ENCODE results near the gene NFASC. TPM values are rescaled to one million over a fixed set of nuclear protein-coding genes. Genes with fewer than 3 reads are reported as not detected.

The NFASC gene
- total and polyA plus RNA-seq, 4 experiments from 2014 or later, result not detected

DNA sequence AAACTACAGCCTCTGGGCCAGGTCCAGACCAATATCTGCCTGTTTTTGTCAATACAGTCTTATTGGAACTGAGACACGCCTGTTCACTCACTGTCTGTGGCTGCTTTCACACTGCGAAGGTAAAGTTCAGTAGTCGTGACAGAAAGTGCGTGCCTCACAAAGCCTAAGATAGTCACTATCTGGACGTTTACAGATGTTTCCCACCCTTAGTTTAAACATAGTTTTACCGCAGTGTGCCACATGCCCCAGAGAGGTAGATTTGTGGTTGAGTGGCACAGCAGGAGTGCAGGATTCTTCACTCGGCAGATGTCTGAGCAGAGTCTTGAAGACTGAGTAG lies 61.9 kb downstream of the NFASC start:
- Mint-ChIP-seq H3K4me3 (no peak overlapping the region), H3K27ac (no peak overlapping the region), H3K4me1 (no peaks in the 10 kb centered on the region), H3K9me3 (no peaks in the 10 kb centered on the region), H3K36me3 (no peaks in the 10 kb centered on the region), H3K27me3 (peaks cover 4 to 7% of the 10 kb centered on the region in 2 donors)
- Histone ChIP-seq H3K4me3 (ENCODE audit: low read length in 2 of 2) (no peak overlapping the region), H3K36me3 (ENCODE audit: insufficient read depth, low read length) (no peaks in the 10 kb centered on the region), H3K27ac (ENCODE audit: low read depth, low read length) (no peak overlapping the region), H3K27me3 (ENCODE audit: insufficient read depth, low read length) (no peaks in the 10 kb centered on the region), H3K4me1 (ENCODE audit: insufficient read depth, low read length) (no peaks in the 10 kb centered on the region), H3K9me3 (ENCODE audit: control insufficient read depth in 1 of 2, low read length in 2 of 2) (no peaks in the 10 kb centered on the region)
- no peak for DNase-seq
- intact Hi-C loops (cut with micrococcal nuclease), result no loop called here
- ChIA-PET POLR2A (ENCODE audit: partially characterized antibody) (no interaction called here), CTCF (ENCODE audit: partially characterized antibody) (no interaction called here)

GRCh38 chr1:204935155-204935554 lies 64.5 kb downstream of the NFASC start:
- Histone ChIP-seq H3K27ac (ENCODE audit: low read depth, low read length) (no peak overlapping the region), H3K4me1 (ENCODE audit: insufficient read depth, low read length) (no peaks in the 10 kb centered on the region), H3K27me3 (ENCODE audit: insufficient read depth, low read length) (no peaks in the 10 kb centered on the region), H3K9me3 (ENCODE audit: control insufficient read depth in 1 of 2, low read length in 2 of 2) (no peaks in the 10 kb centered on the region), H3K36me3 (ENCODE audit: insufficient read depth, low read length) (no peaks in the 10 kb centered on the region), H3K4me3 (ENCODE audit: low read length in 2 of 2) (no peak overlapping the region)
- DNase-seq, result no peak
- Mint-ChIP-seq H3K36me3 (no peaks in the 10 kb centered on the region), H3K27me3 (peaks cover 7 to 10% of the 10 kb centered on the region in 2 donors), H3K4me3 (no peak overlapping the region), H3K9me3 (no peaks in the 10 kb centered on the region), H3K4me1 (no peaks in the 10 kb centered on the region), H3K27ac (no peak overlapping the region)
- CTCF ChIA-PET (ENCODE audit: partially characterized antibody), result no interaction called here
- intact Hi-C loops (cut with micrococcal nuclease), result no loop called here
- POLR2A ChIA-PET (ENCODE audit: partially characterized antibody), result no interaction called here

DNA sequence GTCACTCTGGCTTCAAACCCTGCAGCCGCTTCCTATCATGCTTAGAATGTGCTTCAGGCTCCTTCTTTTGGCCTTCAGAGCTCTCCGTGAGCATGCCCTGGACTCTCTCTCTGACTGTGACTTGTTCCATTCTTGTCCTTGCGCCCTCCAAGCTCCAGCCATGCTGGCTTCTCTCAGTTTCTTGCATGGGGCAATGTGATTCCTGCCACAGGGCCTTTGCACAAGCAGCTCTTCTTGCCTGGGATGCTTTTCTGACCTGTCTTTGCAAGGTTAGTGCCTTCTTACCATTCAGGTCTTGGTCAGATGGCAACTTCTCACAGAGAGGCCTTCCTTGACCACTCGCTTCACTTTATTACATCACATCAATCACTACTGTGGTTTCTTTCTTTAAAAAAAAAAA lies 66.1 kb downstream of the NFASC start:
- no peak overlapping the region for H3K4me3 ChIP-seq (ENCODE audit: low read length in 2 of 2)
- Mint-ChIP-seq H3K27ac (no peak overlapping the region), H3K4me3 (no peak overlapping the region), H3K9me3 (no peaks in the 10 kb centered on the region), H3K4me1 (no peaks in the 10 kb centered on the region), H3K36me3 (no peaks in the 10 kb centered on the region), H3K27me3 (peaks cover 7 to 10% of the 10 kb centered on the region in 2 donors)
- no peaks in the 10 kb centered on the region for H3K9me3 ChIP-seq (ENCODE audit: control insufficient read depth in 1 of 2, low read length in 2 of 2)
- H3K36me3 ChIP-seq (ENCODE audit: insufficient read depth, low read length), result no peaks in the 10 kb centered on the region
- intact Hi-C loops (cut with micrococcal nuclease), result no loop called here
- no peak overlapping the region for H3K27ac ChIP-seq (ENCODE audit: low read depth, low read length)
- CTCF ChIA-PET (ENCODE audit: partially characterized antibody), result no interaction called here
- POLR2A ChIA-PET (ENCODE audit: partially characterized antibody), result no interaction called here
- H3K4me1 ChIP-seq (ENCODE audit: insufficient read depth, low read length), result no peaks in the 10 kb centered on the region
- H3K27me3 ChIP-seq (ENCODE audit: insufficient read depth, low read length), result no peaks in the 10 kb centered on the region
- DNase-seq, result no peak

GRCh38 chr1:204937901-204938300 lies 67.2 kb downstream of the NFASC start:
- peaks cover 7 to 10% of the 10 kb centered on the region in 2 donors for H3K27me3 Mint-ChIP-seq
- no peaks in the 10 kb centered on the region for H3K4me1 ChIP-seq (ENCODE audit: insufficient read depth, low read length)
- H3K27me3 ChIP-seq (ENCODE audit: insufficient read depth, low read length), result no peaks in the 10 kb centered on the region
- no peak overlapping the region for H3K27ac Mint-ChIP-seq
- DNase-seq, result no peak
- no peaks in the 10 kb centered on the region for H3K36me3 ChIP-seq (ENCODE audit: insufficient read depth, low read length)
- H3K4me1 Mint-ChIP-seq, result no peaks in the 10 kb centered on the region
- no peaks in the 10 kb centered on the region for H3K9me3 ChIP-seq (ENCODE audit: control insufficient read depth in 1 of 2, low read length in 2 of 2)
- no peak overlapping the region for H3K27ac ChIP-seq (ENCODE audit: low read depth, low read length)
- intact Hi-C loops (cut with micrococcal nuclease), result no loop called here
- no peaks in the 10 kb centered on the region for H3K9me3 Mint-ChIP-seq
- CTCF ChIA-PET (ENCODE audit: partially characterized antibody), result no interaction called here
- no peak overlapping the region for H3K4me3 ChIP-seq (ENCODE audit: low read length in 2 of 2)
- no peaks in the 10 kb centered on the region for H3K36me3 Mint-ChIP-seq
- no peak overlapping the region for H3K4me3 Mint-ChIP-seq
- POLR2A ChIA-PET (ENCODE audit: partially characterized antibody), result no interaction called here

GRCh38 chr1:204940591-204940990 lies 69.9 kb downstream of the NFASC start:
- H3K36me3 Mint-ChIP-seq, result no peaks in the 10 kb centered on the region
- intact Hi-C loops (cut with micrococcal nuclease), result no loop called here
- no peak overlapping the region for H3K4me3 Mint-ChIP-seq
- H3K9me3 Mint-ChIP-seq, result no peaks in the 10 kb centered on the region
- ChIA-PET CTCF (ENCODE audit: partially characterized antibody) (interaction anchor here (1.1 to 1.5 kb wide), 2 partner anchors 11 to 12 kb away, joined by 3 to 6 read pairs; no protein-coding TSS in a partner anchor), POLR2A (ENCODE audit: partially characterized antibody) (no interaction called here)
- Histone ChIP-seq H3K27ac (ENCODE audit: low read depth, low read length) (no peak overlapping the region), H3K27me3 (ENCODE audit: insufficient read depth, low read length) (no peaks in the 10 kb centered on the region), H3K36me3 (ENCODE audit: insufficient read depth, low read length) (no peaks in the 10 kb centered on the region), H3K4me3 (ENCODE audit: low read length in 2 of 2) (no peak overlapping the region), H3K4me1 (ENCODE audit: insufficient read depth, low read length) (no peaks in the 10 kb centered on the region), H3K9me3 (ENCODE audit: control insufficient read depth in 1 of 2, low read length in 2 of 2) (no peaks in the 10 kb centered on the region)
- H3K4me1 Mint-ChIP-seq, result no peaks in the 10 kb centered on the region
- no peak for DNase-seq
- H3K27me3 Mint-ChIP-seq, result peaks cover 7 to 23% of the 10 kb centered on the region in 2 donors
- H3K27ac Mint-ChIP-seq, result no peak overlapping the region

DNA sequence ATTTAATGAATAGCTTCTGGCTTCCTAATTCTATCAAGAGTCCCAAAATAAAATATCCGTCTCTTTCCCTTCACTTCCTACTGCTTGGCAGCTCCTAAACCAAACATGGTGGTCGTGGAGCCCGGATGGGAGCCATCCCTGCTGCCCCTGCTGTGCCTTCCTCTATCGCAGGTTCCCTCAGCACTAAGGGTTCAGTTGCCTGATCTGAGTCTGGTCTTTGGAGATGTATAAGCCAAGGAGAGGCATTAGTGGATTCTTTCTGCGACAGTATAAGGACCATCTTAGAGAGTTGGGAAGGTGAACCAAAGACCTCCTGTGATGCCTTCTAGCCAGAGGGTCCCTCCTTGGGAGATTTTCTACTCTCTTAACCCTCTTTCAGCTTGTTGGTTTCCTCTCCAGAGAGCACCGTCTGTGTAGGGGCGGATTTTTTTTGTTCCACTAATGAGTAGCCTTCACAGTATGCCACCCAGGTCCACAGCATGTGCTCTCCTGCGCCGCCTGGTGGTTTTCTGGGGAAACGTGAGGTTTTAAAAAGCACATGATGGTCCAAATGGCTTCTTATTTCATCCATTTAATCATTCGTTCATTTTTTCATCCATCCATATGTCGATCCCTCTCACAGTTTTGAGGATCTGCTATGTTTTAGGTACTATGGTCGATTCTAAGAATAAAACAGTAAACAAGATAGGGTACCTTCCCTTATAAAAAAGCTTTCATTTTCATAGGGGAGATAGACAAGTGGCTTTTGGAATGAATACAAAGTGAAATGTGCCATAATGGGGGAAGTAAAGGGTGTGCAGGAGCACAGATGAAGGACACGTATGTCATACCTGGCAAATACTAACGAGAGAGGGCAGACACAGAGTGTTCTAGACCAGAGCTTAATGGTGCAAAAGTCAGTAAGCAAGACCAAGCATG lies 71.0 kb downstream of the NFASC start:
- H3K4me1 ChIP-seq (ENCODE audit: insufficient read depth, low read length), result no peaks in the 10 kb centered on the region
- H3K27me3 ChIP-seq (ENCODE audit: insufficient read depth, low read length), result no peaks in the 10 kb centered on the region
- H3K27ac ChIP-seq (ENCODE audit: low read depth, low read length), result no peak overlapping the region
- H3K9me3 ChIP-seq (ENCODE audit: control insufficient read depth in 1 of 2, low read length in 2 of 2), result no peaks in the 10 kb centered on the region
- intact Hi-C loops (cut with micrococcal nuclease), result no loop called here
- H3K9me3 Mint-ChIP-seq, result no peaks in the 10 kb centered on the region
- no peaks in the 10 kb centered on the region for H3K4me1 Mint-ChIP-seq
- H3K4me3 ChIP-seq (ENCODE audit: low read length in 2 of 2), result no peak overlapping the region
- no peak overlapping the region for H3K4me3 Mint-ChIP-seq
- H3K36me3 ChIP-seq (ENCODE audit: insufficient read depth, low read length), result no peaks in the 10 kb centered on the region
- ChIA-PET POLR2A (ENCODE audit: partially characterized antibody) (no interaction called here), CTCF (ENCODE audit: partially characterized antibody) (interaction anchor here (1.1 to 1.5 kb wide), 3 partner anchors 12 to 315 kb away, joined by 4 to 6 read pairs (median 4); no protein-coding TSS in a partner anchor)
- no peaks in the 10 kb centered on the region for H3K36me3 Mint-ChIP-seq
- peak in 4 of 5 donors; percentile 3 to 10 (median 5) for DNase-seq
- H3K27ac Mint-ChIP-seq, result no peak overlapping the region
- H3K27me3 Mint-ChIP-seq, result peaks cover 7 to 22% of the 10 kb centered on the region in 2 donors

DNA sequence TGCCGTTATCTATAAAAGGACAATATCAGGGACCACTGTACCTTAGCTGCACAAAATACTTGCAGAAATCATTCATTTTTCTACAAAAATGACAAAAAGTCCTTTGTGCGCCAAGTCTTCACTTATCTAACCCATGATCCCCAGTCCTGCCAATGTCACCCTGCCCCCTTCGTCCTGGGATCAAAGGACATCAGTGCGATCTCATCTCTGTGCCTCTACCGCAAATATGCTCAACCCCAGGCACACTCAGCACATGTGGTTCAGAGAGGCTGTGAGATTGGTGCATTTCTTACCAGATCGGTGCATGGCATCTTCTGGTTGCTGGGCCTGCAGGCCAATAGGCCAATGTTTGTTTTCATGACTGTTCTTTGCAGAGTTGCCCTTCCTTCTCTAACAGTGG lies 72.8 kb downstream of the NFASC start:
- intact Hi-C loops (cut with micrococcal nuclease), result no loop called here
- Histone ChIP-seq H3K9me3 (ENCODE audit: control insufficient read depth in 1 of 2, low read length in 2 of 2) (no peaks in the 10 kb centered on the region), H3K27ac (ENCODE audit: low read depth, low read length) (no peak overlapping the region), H3K4me1 (ENCODE audit: insufficient read depth, low read length) (no peaks in the 10 kb centered on the region), H3K4me3 (ENCODE audit: low read length in 2 of 2) (no peak overlapping the region), H3K27me3 (ENCODE audit: insufficient read depth, low read length) (no peaks in the 10 kb centered on the region), H3K36me3 (ENCODE audit: insufficient read depth, low read length) (no peaks in the 10 kb centered on the region)
- no peak overlapping the region for H3K4me3 Mint-ChIP-seq
- H3K4me1 Mint-ChIP-seq, result peaks cover 0 to 1% (median 0%) of the 10 kb centered on the region in 4 donors
- ChIA-PET CTCF (ENCODE audit: partially characterized antibody) (no interaction called here), POLR2A (ENCODE audit: partially characterized antibody) (no interaction called here)
- H3K9me3 Mint-ChIP-seq, result no peaks in the 10 kb centered on the region
- no peaks in the 10 kb centered on the region for H3K36me3 Mint-ChIP-seq
- no peak overlapping the region for H3K27ac Mint-ChIP-seq
- no peak for DNase-seq
- peaks cover 7 to 19% of the 10 kb centered on the region in 2 donors for H3K27me3 Mint-ChIP-seq
